SK-N-SH (cell line): Measurements from ENCODE around the gene PKNOX2. TPM values are rescaled to one million over a fixed set of nuclear protein-coding genes. Genes with fewer than 3 reads are reported as not detected.

Experiments used
- CTCF ChIA-PET: fragments of 300-600, 350-600 bp; formaldehyde crosslinking; extraction: SDS; loops from one replicate; lab custom pipeline; 2021; lab: Yijun Ruan, JAX
- POLR2A ChIA-PET: fragments of 350-600 bp; sonication (Branson Sonifier 250); formaldehyde crosslinking; extraction: SDS; loops from one replicate; lab custom pipeline; 2020; ENCODE audit warnings: antibody characterized with exemption, inconsistent platforms; lab: Yijun Ruan, JAX
- DNase-seq: peaks from one replicate; pipeline ENCODE4 v3.0.0; 2012
- H2AFZ ChIP-seq: fragments of 200-600 bp; sonication (generic); 2 replicates; pipeline ENCODE4 v1.8.1; 2016; ENCODE audit warnings: antibody characterized with exemption, mild to moderate bottlenecking, low read depth
- H3F3A ChIP-seq: fragments of 200-600 bp; sonication (generic); replicated peaks from 2 replicates; pipeline ENCODE3; 2016; ENCODE audit warnings: antibody characterized with exemption, mild to moderate bottlenecking; ENCODE audit not compliant: insufficient read depth
- H3K27ac ChIP-seq, 2 experiments: fragments of 200-500 bp in 1 of 2; fragments of 200-600 bp in 1 of 2; sonication (Bioruptor generic) in 1 of 2; sonication (generic), shearing (Covaris generic) in 1 of 2; 2 replicates each; pipeline versions ENCODE4 v1.5.1 to v1.6.1; 2014 to 2016; ENCODE audit warnings: low read depth in 2 of 2, inconsistent platforms in 1 of 2, low read length in 1 of 2, mild to moderate bottlenecking in 1 of 2, mixed read lengths in 1 of 2
- H3K27me3 ChIP-seq: fragments of 200-600 bp; sonication (generic), shearing (Covaris generic); 2 replicates; pipeline ENCODE4 v1.6.1; 2016; ENCODE audit warnings: mixed run types; ENCODE audit not compliant: insufficient read depth
- H3K36me3 ChIP-seq, 2 experiments: fragments of 200-500 bp in 1 of 2; fragments of 200-600 bp in 1 of 2; sonication (Bioruptor generic) in 1 of 2; sonication (generic) in 1 of 2; replicated peaks in 1 of 2; 2 replicates each; pipeline versions ENCODE3 to v1.5.1; 2014 to 2016; ENCODE audit warnings: low read length in 1 of 2, mild to moderate bottlenecking in 1 of 2; ENCODE audit not compliant: insufficient read depth in 2 of 2, control insufficient read depth in 1 of 2
- H3K4me1 ChIP-seq, 2 experiments: fragments of 200-500 bp in 1 of 2; fragments of 200-600 bp in 1 of 2; sonication (Bioruptor generic) in 1 of 2; sonication (generic), shearing (Covaris generic) in 1 of 2; 2 replicates each; pipeline versions ENCODE4 v1.5.1 to v1.6.1; 2014 to 2016; ENCODE audit warnings: low read depth in 1 of 2, low read length in 1 of 2, mixed run types in 1 of 2; ENCODE audit not compliant: insufficient read depth in 2 of 2, control insufficient read depth in 1 of 2
- H3K4me2 ChIP-seq: fragments of 200-600 bp; sonication (generic), shearing (Covaris generic); 2 replicates; pipeline ENCODE4 v1.6.1; 2017; ENCODE audit warnings: mixed run types
- H3K4me3 ChIP-seq, 2 experiments: fragments of 200-500 bp in 1 of 2; fragments of 200-600 bp in 1 of 2; sonication (Bioruptor generic) in 1 of 2; sonication (generic), shearing (Covaris generic) in 1 of 2; 2 replicates each; pipeline versions ENCODE4 v1.5.1 to v1.8.1; 2014 to 2016; ENCODE audit warnings: low read depth in 2 of 2, inconsistent platforms in 1 of 2, low read length in 1 of 2, mild to moderate bottlenecking in 1 of 2, mixed read lengths in 1 of 2, moderate library complexity in 1 of 2
- H3K79me2 ChIP-seq: fragments of 200-600 bp; sonication (generic); 2 replicates; pipeline ENCODE4 v1.8.1; 2017; ENCODE audit warnings: mild to moderate bottlenecking; ENCODE audit not compliant: insufficient read depth
- H3K9ac ChIP-seq: fragments of 200-600 bp; sonication (generic); 2 replicates; pipeline ENCODE4 v1.6.1; 2017; ENCODE audit warnings: mixed run types
- H3K9me2 ChIP-seq: fragments of 200-600 bp; sonication (generic); 2 replicates; pipeline ENCODE4 v1.6.1; 2017; ENCODE audit warnings: mixed run types
- H3K9me3 ChIP-seq: fragments of 200-600 bp; sonication (generic); 2 replicates; pipeline ENCODE4 v1.6.1; 2017; ENCODE audit warnings: mixed run types, mild to moderate bottlenecking, moderate library complexity
- H4K20me1 ChIP-seq: fragments of 200-600 bp; sonication (generic); 2 replicates; pipeline ENCODE4 v1.6.1; 2017; ENCODE audit warnings: mild to moderate bottlenecking, mixed run types; ENCODE audit not compliant: insufficient read depth
- CHD2 ChIP-seq: fragments of 150-350 bp; IDR thresholded peaks from 2 replicates; pipeline ENCODE4 v1.6.1; 2018; ENCODE audit warnings: low read length; ENCODE audit not compliant: partially characterized antibody
- EP300 ChIP-seq, 2 experiments: IDR thresholded peaks; 2 replicates each; pipeline versions ENCODE4 v1.4.0 to v1.6.1; 2012; ENCODE audit warnings: borderline replicate concordance in 1 of 2, low read depth in 1 of 2, low read length in 1 of 2
- FOSL2 ChIP-seq: IDR thresholded peaks from 2 replicates; pipeline ENCODE4 v1.4.0; 2012; ENCODE audit warnings: low read depth, mild to moderate bottlenecking, moderate library complexity, borderline replicate concordance
- JUND ChIP-seq: IDR thresholded peaks from 2 replicates; pipeline ENCODE4 v1.4.0; 2012
- MAX ChIP-seq: IDR thresholded peaks from 2 replicates; pipeline ENCODE4 v1.4.0; 2012; ENCODE audit warnings: low read depth
- MEF2A ChIP-seq: IDR thresholded peaks from 2 replicates; pipeline ENCODE4 v1.4.0; 2012; ENCODE audit warnings: low read depth, borderline replicate concordance
- NFIC ChIP-seq: IDR thresholded peaks from 2 replicates; pipeline ENCODE4 v1.4.0; 2012; ENCODE audit warnings: borderline replicate concordance
- NRF1 ChIP-seq: IDR thresholded peaks from 2 replicates; pipeline ENCODE4 v1.6.1; 2012; ENCODE audit warnings: low read depth, mild to moderate bottlenecking, low read length
- RAD21 ChIP-seq: IDR thresholded peaks from 2 replicates; pipeline ENCODE4 v1.6.1; 2012; ENCODE audit warnings: mild to moderate bottlenecking, low read length
- RCOR1 ChIP-seq: fragments of 150-350 bp; IDR thresholded peaks from 2 replicates; pipeline ENCODE4 v1.6.1; 2017; ENCODE audit warnings: antibody characterized with exemption, low read length
- RFX5 ChIP-seq: IDR thresholded peaks from 2 replicates; pipeline ENCODE4 v1.6.1; 2012; ENCODE audit warnings: mild to moderate bottlenecking, improper control_type of control experiment, low read length
- SIN3A ChIP-seq: IDR thresholded peaks from 2 replicates; pipeline ENCODE4 v1.6.1; 2012; ENCODE audit warnings: low read depth, mild to moderate bottlenecking, low read length, moderate library complexity, borderline replicate concordance
- TAF1 ChIP-seq: IDR thresholded peaks from 2 replicates; pipeline ENCODE4 v1.6.1; 2012; ENCODE audit warnings: low read depth, mild to moderate bottlenecking, low read length, moderate library complexity, borderline replicate concordance
- TCF12 ChIP-seq: IDR thresholded peaks from 2 replicates; pipeline ENCODE4 v1.4.0; 2012
- ZBTB33 ChIP-seq: IDR thresholded peaks from 2 replicates; pipeline ENCODE4 v1.4.0; 2012; ENCODE audit warnings: low read depth, borderline replicate concordance
- WGBS: methylation state at CpG from one replicate; pipeline ENCODE4 v1.1.6; 2017; ENCODE audit warnings: low lambda C conversion rate; 5-methylcytosine and 5-hydroxymethylcytosine counted together
- polyA plus RNA-seq, 3 experiments: library from polyadenylated mRNA; depleted of rRNA; stranded (reverse); fragments of >200 nt; gene quantifications; 2 replicates each; pipeline ENCODE4 v1.2.3, GENCODE V29; 2012
- TF ChIP-seq, protein P1 (sequence below): fragments of 200-600 bp; sonication (generic); IDR thresholded peaks from 2 replicates; pipeline ENCODE4 v1.6.1; 2017; ENCODE audit warnings: antibody characterized with exemption, mild to moderate bottlenecking, moderate library complexity

PKNOX2 gene
- polyA plus RNA-seq, 1 of the 3 experiments (the other 2 are of a cell fraction): 0.02 TPM

DNA sequence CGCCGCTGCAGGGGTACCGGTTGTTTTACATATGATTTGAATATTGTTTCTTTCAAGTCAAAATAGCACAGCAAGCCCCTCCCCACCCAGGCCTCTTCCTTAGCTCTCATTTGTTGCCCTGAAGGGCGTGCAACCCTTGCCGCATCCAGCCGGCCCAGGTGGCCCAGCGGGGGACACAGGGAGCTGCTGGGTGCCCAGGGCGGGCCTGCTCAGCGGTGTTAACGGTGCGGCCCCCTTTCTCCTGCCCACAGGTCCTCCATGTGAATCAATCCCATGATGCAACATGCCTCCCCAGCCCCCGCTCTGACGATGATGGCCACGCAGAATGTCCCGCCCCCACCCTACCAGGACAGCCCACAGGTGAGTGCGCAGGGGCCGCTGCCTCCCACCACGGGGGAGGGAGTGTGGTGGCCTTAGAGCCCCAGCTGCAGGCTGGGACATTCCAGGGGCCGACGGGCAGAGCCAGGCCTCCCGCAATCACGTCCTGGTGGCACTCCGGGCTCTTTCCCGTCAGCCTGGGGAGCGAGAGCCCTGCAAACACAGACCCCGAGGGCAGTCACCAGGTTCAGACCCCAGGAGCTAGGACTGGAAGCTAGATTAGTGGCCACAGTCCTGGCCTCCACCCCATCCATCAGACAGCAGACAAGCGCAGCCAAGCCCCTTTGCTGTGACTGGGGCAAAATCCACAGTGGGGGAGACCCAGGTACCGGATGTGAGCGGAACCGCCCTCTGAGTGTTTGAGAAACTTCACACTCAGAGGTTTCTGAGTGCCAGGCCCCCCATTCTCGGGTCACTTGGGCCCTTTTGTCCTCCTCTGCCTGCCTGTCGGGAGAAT, 186.7 kb downstream of the PKNOX2 start:
- H3K27me3 ChIP-seq: no peaks in the 10 kb centered on the region
- H3K27ac ChIP-seq: no peak overlapping the region
- H3K79me2 ChIP-seq: no peaks in the 10 kb centered on the region
- ChIA-PET CTCF (interaction anchor here (0.7 to 6.8 kb wide), 8 partner anchors 13 to 260 kb away, joined by 3 to 33 read pairs (median 4); partner anchors contain the start of gene PKNOX2), POLR2A (no interaction called here)
- H3K4me2 ChIP-seq: no peak overlapping the region
- no peaks in the 10 kb centered on the region for H3K4me1 ChIP-seq
- no peak for DNase-seq
- WGBS: 70% methylated on average over 17 of the region's 32 CpGs
- no peak overlapping the region for H3K9ac ChIP-seq
- no peaks in the 10 kb centered on the region for H3K9me3 ChIP-seq
- H3K9me2 ChIP-seq: no peaks in the 10 kb centered on the region
- H4K20me1 ChIP-seq: no peaks in the 10 kb centered on the region
- H3K36me3 ChIP-seq: no peaks in the 10 kb centered on the region
- TF ChIP-seq FOSL2 (no peak), JUND (no peak), MAX (no peak), RCOR1 (no peak), NFIC (no peak), ZBTB33 (no peak), TAF1 (no peak), NRF1 (no peak), RAD21 (no peak), MEF2A (no peak), RFX5 (no peak), SIN3A (no peak), TCF12 (no peak), CHD2 (no peak), EP300 (IDR thresholded peaks at IDR 0.05; ENCODE audit: borderline replicate concordance in 1 of 2, low read depth in 1 of 2, low read length in 1 of 2) (no peak)
- TF ChIP-seq, protein P1, sequence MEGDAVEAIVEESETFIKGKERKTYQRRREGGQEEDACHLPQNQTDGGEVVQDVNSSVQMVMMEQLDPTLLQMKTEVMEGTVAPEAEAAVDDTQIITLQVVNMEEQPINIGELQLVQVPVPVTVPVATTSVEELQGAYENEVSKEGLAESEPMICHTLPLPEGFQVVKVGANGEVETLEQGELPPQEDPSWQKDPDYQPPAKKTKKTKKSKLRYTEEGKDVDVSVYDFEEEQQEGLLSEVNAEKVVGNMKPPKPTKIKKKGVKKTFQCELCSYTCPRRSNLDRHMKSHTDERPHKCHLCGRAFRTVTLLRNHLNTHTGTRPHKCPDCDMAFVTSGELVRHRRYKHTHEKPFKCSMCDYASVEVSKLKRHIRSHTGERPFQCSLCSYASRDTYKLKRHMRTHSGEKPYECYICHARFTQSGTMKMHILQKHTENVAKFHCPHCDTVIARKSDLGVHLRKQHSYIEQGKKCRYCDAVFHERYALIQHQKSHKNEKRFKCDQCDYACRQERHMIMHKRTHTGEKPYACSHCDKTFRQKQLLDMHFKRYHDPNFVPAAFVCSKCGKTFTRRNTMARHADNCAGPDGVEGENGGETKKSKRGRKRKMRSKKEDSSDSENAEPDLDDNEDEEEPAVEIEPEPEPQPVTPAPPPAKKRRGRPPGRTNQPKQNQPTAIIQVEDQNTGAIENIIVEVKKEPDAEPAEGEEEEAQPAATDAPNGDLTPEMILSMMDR: no peak
- TF ChIP-seq, all 33 proteins: peak for 0
- Histone ChIP-seq H3F3A (no peaks in the 10 kb centered on the region), H2AFZ (no peak overlapping the region), H3K4me3 (no peak overlapping the region)
